ENCODE measurements around the gene BTG2.

BTG2 gene

GRCh38 chr1:203346060-203346768, 40.9 kb downstream of the BTG2 start:
- no peak for DNase-seq

- DNase-seq, result no peak
Observed at GRCh38 chr1:203346769-203347102, 41.4 kb downstream of the BTG2 start.

- no peak for DNase-seq
Observed at GRCh38 chr1:203349166-203349565, 43.8 kb downstream of the BTG2 start.

GRCh38 chr1:203349773-203350524, 44.6 kb downstream of the BTG2 start:
- no peak for DNase-seq

- no peak for DNase-seq
Observed at GRCh38 chr1:203351037-203351625, 45.8 kb downstream of the BTG2 start, which contains the start of gene FMOD. TSS of gene FMOD (minus strand) at chr1:203351122. CDS start at chr1:203348270, 2,852 bp downstream.

GRCh38 chr1:203353486-203353885, 48.2 kb downstream of the BTG2 start:
- no peak for DNase-seq

GRCh38 chr1:203354246-203354645, 48.9 kb downstream of the BTG2 start:
- no peak for DNase-seq

GRCh38 chr1:203359010-203359571, 53.8 kb downstream of the BTG2 start:
- no peak for DNase-seq

Data from SHP77 treated with DMSO at 0.1 percent for 48 hours (cell line).